T1000 (cell line): ENCODE data around the gene SLC6A14.

Experiments
- DNase-seq: peaks from one replicate; lab custom pipeline; 2025; ENCODE audit warnings: mixed read lengths; lab: John Stamatoyannopoulos, UW

SLC6A14 gene

GRCh38 chrX:116436358-116436816, at the start of gene SLC6A14:
Gene SLC6A14 (plus strand): TSS chrX:116436606. CDS start chrX:116436710, 104 bp downstream.
- no peak for DNase-seq

GRCh38 chrX:116395752-116396151, 40.7 kb upstream of the SLC6A14 start:
- no peak for DNase-seq

GRCh38 chrX:116399681-116400080, 36.7 kb upstream of the SLC6A14 start:
- DNase-seq = no peak

- DNase-seq = no peak
Observed at GRCh38 chrX:116409219-116409618, 27.2 kb upstream of the SLC6A14 start.

GRCh38 chrX:116413273-116413672, 23.1 kb upstream of the SLC6A14 start:
- no peak for DNase-seq

GRCh38 chrX:116417214-116417613, 19.2 kb upstream of the SLC6A14 start:
- DNase-seq = no peak

- DNase-seq = no peak
Observed at GRCh38 chrX:116417968-116418367, 18.4 kb upstream of the SLC6A14 start.

GRCh38 chrX:116427978-116428377, 8.4 kb upstream of the SLC6A14 start:
- DNase-seq = no peak

- no peak for DNase-seq
Observed at GRCh38 chrX:116435597-116435996, 809 bp upstream of the SLC6A14 start.

GRCh38 chrX:116449156-116449555, 12.8 kb downstream of the SLC6A14 start:
- DNase-seq = no peak

- no peak for DNase-seq
Observed at GRCh38 chrX:116462822-116463221, 26.4 kb downstream of the SLC6A14 start, which contains the start of gene CT83. Gene CT83 (minus strand): TSS chrX:116462976. CDS start chrX:116462856, 120 bp downstream.

- DNase-seq = no peak
Observed at GRCh38 chrX:116480059-116480458, 43.7 kb downstream of the SLC6A14 start.

GRCh38 chrX:116490104-116490503, 53.7 kb downstream of the SLC6A14 start:
- no peak for DNase-seq

- no peak for DNase-seq
Observed at GRCh38 chrX:116493271-116493670, 56.9 kb downstream of the SLC6A14 start.

- DNase-seq = no peak
Observed at GRCh38 chrX:116499780-116500179, 63.4 kb downstream of the SLC6A14 start.
